Lower lobe of right lung (tissue), 2 donors: ENCODE results near the gene AFF3. TPM values are rescaled to one million over a fixed set of nuclear protein-coding genes. Genes with fewer than 3 reads are reported as not detected.
A peak's percentile ranks its signal among the peaks of the same experiment; 100 is the strongest.

Experiments used
- ATAC-seq, 2 donors: fragments of 200-7000 bp; cut with Tn5 transposase; one replicate each; pipeline ENCODE4 v1.9.1; 2020 to 2022; ENCODE audit warnings: mild to moderate bottlenecking in 2 of 2, moderate library complexity in 2 of 2
- DNase-seq: peaks from one replicate; pipeline ENCODE4 v3.0.0-alpha.2; 2020
- H3K27ac ChIP-seq: fragments of 200-600 bp; one replicate; pipeline ENCODE4 v1.8.0; 2022
- H3K27me3 ChIP-seq: fragments of 200-600 bp; one replicate; pipeline ENCODE4 v1.8.0; 2022; ENCODE audit warnings: low read depth
- H3K36me3 ChIP-seq: fragments of 200-600 bp; one replicate; pipeline ENCODE4 v1.8.0; 2022; ENCODE audit warnings: mild to moderate bottlenecking
- H3K4me1 ChIP-seq: fragments of 200-600 bp; one replicate; pipeline ENCODE4 v1.8.0; 2022
- H3K4me3 ChIP-seq: fragments of 200-600 bp; one replicate; pipeline ENCODE4 v1.8.0; 2022; ENCODE audit warnings: mild to moderate bottlenecking
- H3K9me3 ChIP-seq: fragments of 200-600 bp; one replicate; pipeline ENCODE4 v1.8.0; 2022
- CTCF ChIP-seq: fragments of 200-600 bp; IDR thresholded peaks from one replicate; pipeline ENCODE4 v1.8.0; 2022; ENCODE audit warnings: antibody characterized with exemption, mild to moderate bottlenecking
- intact Hi-C: fragments of 100-400 bp; cut with DNase I; formaldehyde crosslinking; loops from one replicate; pipeline ENCODE4 v1.11.0; 2022
- total RNA-seq: library from RNA; stranded (reverse); fragmentation: NEBNext Ultra II Directional; extraction: Animal tissue kit (Norgen Biotek cat#: 25700); gene quantifications from one replicate; pipeline ENCODE4 v1.2.1, GENCODE V29; 2021
- donor health status: DM: no; HTN: yes; CAD: no; lungs with severe emphysema.

Gene AFF3
- total RNA-seq, 1 donor from 2014 or later = 57.3 TPM

DNA sequence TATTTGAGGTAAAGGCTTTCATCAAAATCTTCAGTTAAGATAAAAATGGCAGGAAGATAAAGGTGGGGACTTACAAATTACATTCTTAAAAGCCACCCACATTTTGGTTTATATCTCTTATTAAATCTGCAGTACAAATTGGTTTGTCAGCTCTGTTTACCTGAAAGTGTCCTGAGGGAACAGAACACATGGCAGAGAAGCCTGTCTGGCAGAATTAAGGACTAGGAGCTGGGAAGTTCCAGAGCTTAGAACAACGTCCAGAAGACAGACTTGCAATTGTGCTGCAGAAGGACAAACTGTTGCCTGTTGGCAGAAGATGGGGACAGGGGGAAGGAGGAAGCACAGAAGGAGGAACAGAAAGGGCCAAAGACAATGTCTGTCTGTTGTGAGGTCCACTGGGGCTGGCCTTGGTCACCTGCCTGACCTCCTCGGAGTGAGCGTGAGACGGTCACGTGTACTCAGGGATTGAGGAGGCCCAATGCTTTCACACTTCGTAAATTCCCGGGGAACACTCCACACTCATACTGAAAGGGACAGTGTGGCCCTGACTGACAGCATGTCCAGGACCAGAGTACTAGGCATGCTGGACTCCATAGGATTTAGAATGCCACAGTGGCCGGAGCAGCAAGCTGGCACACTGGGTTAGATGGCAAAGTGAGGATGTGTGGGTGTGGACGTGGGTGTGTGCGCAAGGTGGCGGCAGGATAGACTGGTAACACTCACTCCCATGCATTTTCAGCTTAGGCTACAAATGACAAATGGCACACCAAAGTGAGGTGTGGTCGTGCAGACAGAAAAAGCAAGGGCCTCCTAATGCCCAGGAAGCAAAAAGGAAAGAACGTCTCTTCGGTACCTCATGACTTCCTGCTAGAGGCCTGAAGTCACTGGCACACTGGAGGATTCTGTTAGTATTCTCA is 441.6 kb downstream of the AFF3 start:
- Histone ChIP-seq H3K9me3 (no peaks in the 10 kb centered on the region), H3K4me1 (no peaks in the 10 kb centered on the region), H3K4me3 (no peak overlapping the region), H3K27me3 (no peaks in the 10 kb centered on the region), H3K36me3 (no peaks in the 10 kb centered on the region), H3K27ac (no peak overlapping the region)
- intact Hi-C loops = no loop called here
- no peak for TF ChIP-seq CTCF
- ATAC-seq (no peak), DNase-seq (no peak)

- Histone ChIP-seq H3K9me3 (no peaks in the 10 kb centered on the region), H3K27me3 (no peaks in the 10 kb centered on the region), H3K4me3 (no peak overlapping the region), H3K36me3 (no peaks in the 10 kb centered on the region), H3K4me1 (no peaks in the 10 kb centered on the region), H3K27ac (no peak overlapping the region)
- DNase-seq (no peak), ATAC-seq (no peak)
- TF ChIP-seq CTCF = no peak
- intact Hi-C loops = no loop called here
These were observed 443.5 kb downstream of the AFF3 start for GRCh38 chr2:99698896-99699295.

- Histone ChIP-seq H3K4me3 (no peak overlapping the region), H3K36me3 (no peaks in the 10 kb centered on the region), H3K9me3 (no peaks in the 10 kb centered on the region), H3K27me3 (no peaks in the 10 kb centered on the region), H3K4me1 (no peaks in the 10 kb centered on the region), H3K27ac (no peak overlapping the region)
- ATAC-seq (peak in 1 of 2 donors; percentile 43), DNase-seq (no peak)
- no peak for TF ChIP-seq CTCF
- intact Hi-C loops = no loop called here
These were observed 444.4 kb downstream of the AFF3 start for GRCh38 chr2:99697811-99698568.

GRCh38 chr2:99695944-99696253 is 446.5 kb downstream of the AFF3 start:
- intact Hi-C loops = no loop called here
- H3K9me3 ChIP-seq = no peaks in the 10 kb centered on the region
- no peak for TF ChIP-seq CTCF

GRCh38 chr2:99695130-99695943 is 447.1 kb downstream of the AFF3 start:
- no peak for TF ChIP-seq CTCF
- no peaks in the 10 kb centered on the region for H3K36me3 ChIP-seq
- no peak for DNase-seq
- H3K9me3 ChIP-seq = no peaks in the 10 kb centered on the region
- no peak overlapping the region for H3K27ac ChIP-seq
- no peak for ATAC-seq
- intact Hi-C loops = no loop called here
- peaks cover 7% of the 10 kb centered on the region for H3K4me1 ChIP-seq
- no peaks in the 10 kb centered on the region for H3K27me3 ChIP-seq
- H3K4me3 ChIP-seq = no peak overlapping the region

More at GRCh38 chr2:99695944-99696253, 446.5 kb downstream of the AFF3 start:
- Histone ChIP-seq H3K4me1 (peaks cover 7% of the 10 kb centered on the region), H3K27ac (no peak overlapping the region), H3K27me3 (no peaks in the 10 kb centered on the region), H3K36me3 (no peaks in the 10 kb centered on the region), H3K4me3 (no peak overlapping the region)
- DNase-seq = no peak
- no peak for ATAC-seq
